OCI-LY7 (cell line): Measurements from ENCODE around the gene CPS1. TPM values are rescaled to one million over a fixed set of nuclear protein-coding genes. Genes with fewer than 3 reads are reported as not detected.

Source experiments
- BruUV-seq: library from RNA; stranded (reverse); fragments of 400-500 nt; replicated peaks from 2 replicates; lab custom pipeline; 2021; lab: Mats Ljungman, UMichigan
- CTCF ChIA-PET: fragments of 300-600 bp; sonication (Branson Sonifier 250); formaldehyde crosslinking; loops from one replicate; lab custom pipeline; 2022; ENCODE audit warnings: antibody characterized with exemption; ENCODE audit not compliant: unreplicated experiment; lab: Charles Lee
- POLR2A ChIA-PET: fragments of 300-600 bp; sonication (Branson Sonifier 250); formaldehyde crosslinking; loops from one replicate; lab custom pipeline; 2022; ENCODE audit warnings: antibody characterized with exemption; lab: Charles Lee
- DNase-seq: peaks from one replicate; pipeline ENCODE4 v3.0.0-alpha.2; 2015; ENCODE audit warnings: low spot score
- H2AFZ ChIP-seq: fragments of 200-600 bp; sonication (generic), shearing (Covaris generic); 2 replicates; pipeline ENCODE4 v1.6.1; 2014; ENCODE audit warnings: mild to moderate bottlenecking, antibody characterized with exemption, low read length, moderate library complexity
- H3K27ac ChIP-seq: fragments of 200-600 bp; sonication (generic); 2 replicates; pipeline ENCODE4 v1.5.1; 2014; ENCODE audit warnings: mixed run types, low read depth, mild to moderate bottlenecking, moderate library complexity, low read length, inconsistent platforms; ENCODE audit not compliant: poor library complexity, severe bottlenecking
- H3K36me3 ChIP-seq: fragments of 200-600 bp; sonication (generic); 2 replicates; pipeline ENCODE4 v1.6.1; 2014; ENCODE audit warnings: mild to moderate bottlenecking, antibody characterized with exemption, low read length, moderate library complexity, mixed read lengths; ENCODE audit not compliant: insufficient read depth
- H3K4me1 ChIP-seq: fragments of 200-600 bp; sonication (generic); 2 replicates; pipeline ENCODE4 v1.5.1; 2014; ENCODE audit warnings: mild to moderate bottlenecking, low read length; ENCODE audit not compliant: insufficient read depth, poor library complexity, severe bottlenecking
- H3K4me2 ChIP-seq: fragments of 200-600 bp; sonication (generic); 2 replicates; pipeline ENCODE4 v1.6.1; 2014; ENCODE audit warnings: mild to moderate bottlenecking, low read length
- H3K4me3 ChIP-seq: fragments of 200-600 bp; sonication (generic); 2 replicates; pipeline ENCODE4 v1.5.1; 2014; ENCODE audit warnings: mild to moderate bottlenecking, low read depth, low read length; ENCODE audit not compliant: poor library complexity, severe bottlenecking
- H3K79me2 ChIP-seq: fragments of 200-600 bp; sonication (generic); 2 replicates; pipeline ENCODE4 v1.6.1; 2016; ENCODE audit warnings: low read depth, mild to moderate bottlenecking, low read length, moderate library complexity, mixed read lengths; ENCODE audit not compliant: insufficient read depth
- H3K9me2 ChIP-seq: fragments of 200-600 bp; sonication (generic); 2 replicates; pipeline ENCODE4 v1.6.1; 2016; ENCODE audit warnings: mild to moderate bottlenecking, low read length, mixed read lengths; ENCODE audit not compliant: insufficient read depth
- H3K9me3 ChIP-seq: fragments of 200-600 bp; sonication (generic); 2 replicates; pipeline ENCODE4 v1.6.1; 2014; ENCODE audit warnings: mild to moderate bottlenecking, mixed run types, low read length, mixed read lengths
- H4K20me1 ChIP-seq: fragments of 200-600 bp; sonication (generic); 2 replicates; pipeline ENCODE4 v1.6.1; 2014; ENCODE audit warnings: mild to moderate bottlenecking, antibody characterized with exemption, low read length, moderate library complexity, mixed read lengths; ENCODE audit not compliant: insufficient read depth
- CTCF ChIP-seq: fragments of 200-600 bp; sonication (generic); conservative IDR thresholded peaks from 2 replicates; pipeline ENCODE4 v1.5.1; 2014; ENCODE audit warnings: mild to moderate bottlenecking, antibody characterized with exemption, low read length, moderate library complexity, mixed read lengths
- EZH2phosphoT487 ChIP-seq: fragments of 200-600 bp; sonication (generic); IDR thresholded peaks from 2 replicates; pipeline ENCODE4 v1.6.1; 2018; ENCODE audit warnings: low read depth, borderline replicate concordance, mild to moderate bottlenecking, mixed run types, antibody characterized with exemption, low read length, moderate library complexity, mixed read lengths
- intact Hi-C: fragments of 100-400 bp; cut with micrococcal nuclease; formaldehyde crosslinking; loops from one replicate; pipeline ENCODE4 v1.10.0; 2022; ENCODE audit not compliant: unreplicated experiment
- total RNA-seq, 2 experiments: library from RNA; depleted of rRNA in 1 of 2; stranded (reverse); fragments of >200 nt in 1 of 2; shearing (Covaris generic) in 1 of 2; gene quantifications; 2 replicates each; pipeline ENCODE4 v1.2.3, GENCODE V29; 2014 to 2022

CPS1 gene
- total RNA-seq, 2 experiments from 2014 or later, result 0.06 to 0.27 TPM

- no peaks in the 10 kb centered on the region for H4K20me1 ChIP-seq
- no peak overlapping the region for H3K27ac ChIP-seq
- CTCF ChIA-PET, result no interaction called here
- H3K4me3 ChIP-seq, result no peak overlapping the region
- no peaks in the 10 kb centered on the region for H3K9me3 ChIP-seq
- H3K4me2 ChIP-seq, result no peak overlapping the region
- no peaks in the 10 kb centered on the region for H3K36me3 ChIP-seq
- no peak overlapping the region for H2AFZ ChIP-seq
- TF ChIP-seq EZH2phosphoT487 (no peak), CTCF (no peak)
- H3K79me2 ChIP-seq, result no peaks in the 10 kb centered on the region
- intact Hi-C loops, result no loop called here
- DNase-seq, result no peak
- H3K9me2 ChIP-seq, result no peaks in the 10 kb centered on the region
- POLR2A ChIA-PET, result interaction anchor here (0.5 to 1.1 kb wide), 2 partner anchors 14 to 1205 kb away, joined by 3 to 5 read pairs; no protein-coding TSS in a partner anchor
- H3K4me1 ChIP-seq, result no peaks in the 10 kb centered on the region
- no TSS peak for BruUV-seq
Measured at GRCh38 chr2:210531482-210531881, 24.9 kb upstream of the CPS1 start.

DNA sequence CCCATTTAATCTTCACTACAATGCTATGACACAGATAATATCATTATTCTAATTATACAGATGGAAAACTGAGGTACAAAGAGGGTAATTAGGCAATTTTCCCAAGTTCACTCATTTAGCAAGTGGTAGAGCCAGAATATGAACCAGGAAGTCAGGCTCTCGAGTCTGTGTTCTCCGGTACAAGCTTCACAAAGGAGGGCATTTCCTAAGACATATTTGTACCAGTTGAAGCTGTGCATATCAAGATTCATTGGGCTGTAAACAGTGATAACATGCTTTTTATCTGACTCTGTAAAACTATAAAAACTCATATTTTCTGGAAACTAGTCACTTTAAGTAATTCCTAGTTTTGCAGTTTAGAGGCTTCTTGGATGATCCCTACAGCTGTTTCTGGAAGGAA is 23.0 kb upstream of the CPS1 start:
- no peak overlapping the region for H3K27ac ChIP-seq

More for the DNA sequence above, 23.0 kb upstream of the CPS1 start:
- Histone ChIP-seq H3K79me2 (no peaks in the 10 kb centered on the region), H3K9me3 (no peaks in the 10 kb centered on the region), H3K4me2 (no peak overlapping the region), H3K4me3 (no peak overlapping the region), H3K4me1 (no peaks in the 10 kb centered on the region), H3K9me2 (no peaks in the 10 kb centered on the region), H3K36me3 (no peaks in the 10 kb centered on the region), H4K20me1 (no peaks in the 10 kb centered on the region), H2AFZ (no peak overlapping the region)
- POLR2A ChIA-PET, result interaction anchor here (1.1 kb wide), 1 partner anchor 19 kb away, joined by 3 read pairs; no protein-coding TSS in a partner anchor
- intact Hi-C loops, result no loop called here
- TF ChIP-seq CTCF (no peak), EZH2phosphoT487 (no peak)
- DNase-seq, result no peak
- no TSS peak for BruUV-seq
- CTCF ChIA-PET, result no interaction called here
